ENCODE results near the gene HBA2. TPM values are rescaled to one million over a fixed set of nuclear protein-coding genes. Genes with fewer than 3 reads are reported as not detected.
"Not testable (repeated sequence)": the region's sequence is repeated elsewhere in the genome, so short reads cannot be mapped to it uniquely, and the experiment has no call there.

The HBA2 gene
- total RNA-seq, 5 donors from 2014 or later (not counting 1 experiment from before 2014, with no cell fraction given) = 13.2 TPM; not detected in 4

- H3K27ac Mint-ChIP-seq = no peak overlapping the region
- no peak overlapping the region for H3K4me3 Mint-ChIP-seq
- no peak for ATAC-seq (replicated peaks in 1 of 4)
- peaks cover 16 to 30% of the 10 kb centered on the region in 2 donors for H3K27me3 Mint-ChIP-seq
- H3K9me3 ChIP-seq = no peaks in the 10 kb centered on the region
- no peak overlapping the region for H3K27ac ChIP-seq (ENCODE audit: low read length)
- H3K27me3 ChIP-seq (replicated peaks in 1 of 2; ENCODE audit: control insufficient read depth in 2 of 2, extremely low read depth in 1 of 2, insufficient read depth in 2 of 2, low read length in 1 of 2) = peaks cover 2 to 24% of the 10 kb centered on the region in 2 experiments
- CTCF ChIA-PET = no interaction called here
- H3K36me3 ChIP-seq (ENCODE audit: control insufficient read depth in 2 of 2, extremely low read depth in 1 of 2, insufficient read depth in 1 of 2, low read length in 1 of 2) = no peaks in the 10 kb centered on the region
- H3K9me3 Mint-ChIP-seq = no peaks in the 10 kb centered on the region
- no peak for DNase-seq
- H3K4me1 ChIP-seq (ENCODE audit: control insufficient read depth in 1 of 2, extremely low read depth in 1 of 2, insufficient read depth in 2 of 2, low read length in 2 of 2) = no peaks in the 10 kb centered on the region
- POLR2A ChIA-PET = no interaction called here
- no peak overlapping the region for H3K4me3 ChIP-seq (ENCODE audit: control insufficient read depth in 1 of 2, extremely low read depth in 1 of 2, low read length in 1 of 2)
- WGBS (ENCODE audit: insufficient coverage) = 89% methylated on average over 14 of the region's 14 CpGs
- peaks cover 0 to 2% (median 0%) of the 10 kb centered on the region in 3 donors for H3K4me1 Mint-ChIP-seq
- H3K36me3 Mint-ChIP-seq = no peaks in the 10 kb centered on the region
Observed at GRCh38 chr16:144797-145252, 27.9 kb upstream of the HBA2 start.

- no peaks in the 10 kb centered on the region for H3K4me1 Mint-ChIP-seq
- no peak overlapping the region for H3K27ac Mint-ChIP-seq
- H3K27me3 Mint-ChIP-seq = peaks cover 16 to 32% of the 10 kb centered on the region in 2 donors
- WGBS (ENCODE audit: insufficient coverage) = no CpG with 5 or more reads among the region's 2 CpGs
- no peaks in the 10 kb centered on the region for H3K36me3 ChIP-seq (ENCODE audit: control insufficient read depth in 2 of 2, extremely low read depth in 1 of 2, insufficient read depth in 1 of 2, low read length in 1 of 2)
- H3K4me3 ChIP-seq (ENCODE audit: control insufficient read depth in 1 of 2, extremely low read depth in 1 of 2, low read length in 1 of 2) = no peak overlapping the region
- no peak for ATAC-seq (replicated peaks in 1 of 4)
- DNase-seq = no peak
- ChIA-PET CTCF (no interaction called here), POLR2A (no interaction called here)
- H3K9me3 Mint-ChIP-seq = no peaks in the 10 kb centered on the region
- peaks cover 5 to 31% of the 10 kb centered on the region in 2 experiments for H3K27me3 ChIP-seq (replicated peaks in 1 of 2; ENCODE audit: control insufficient read depth in 2 of 2, extremely low read depth in 1 of 2, insufficient read depth in 2 of 2, low read length in 1 of 2)
- H3K9me3 ChIP-seq = no peaks in the 10 kb centered on the region
- H3K27ac ChIP-seq (ENCODE audit: low read length) = no peak overlapping the region
- H3K4me1 ChIP-seq (ENCODE audit: control insufficient read depth in 1 of 2, extremely low read depth in 1 of 2, insufficient read depth in 2 of 2, low read length in 2 of 2) = no peaks in the 10 kb centered on the region
- H3K36me3 Mint-ChIP-seq = no peaks in the 10 kb centered on the region
- no peak overlapping the region for H3K4me3 Mint-ChIP-seq
Observed at GRCh38 chr16:146646-147045, 26.0 kb upstream of the HBA2 start.

GRCh38 chr16:149024-149660 is 23.5 kb upstream of the HBA2 start:
- POLR2A ChIA-PET = no interaction called here
- Histone ChIP-seq H3K4me3 (ENCODE audit: control insufficient read depth in 1 of 2, extremely low read depth in 1 of 2, low read length in 1 of 2) (no peak overlapping the region), H3K36me3 (ENCODE audit: control insufficient read depth in 2 of 2, extremely low read depth in 1 of 2, insufficient read depth in 1 of 2, low read length in 1 of 2) (no peaks in the 10 kb centered on the region), H3K27me3 (replicated peaks in 1 of 2; ENCODE audit: control insufficient read depth in 2 of 2, extremely low read depth in 1 of 2, insufficient read depth in 2 of 2, low read length in 1 of 2) (peaks cover 5 to 28% of the 10 kb centered on the region in 2 experiments), H3K4me1 (ENCODE audit: control insufficient read depth in 1 of 2, extremely low read depth in 1 of 2, insufficient read depth in 2 of 2, low read length in 2 of 2) (peaks cover 0 to under 1% of the 10 kb centered on the region in 2 experiments), H3K9me3 (no peaks in the 10 kb centered on the region), H3K27ac (ENCODE audit: low read length) (no peak overlapping the region)
- no peak overlapping the region for H3K4me3 Mint-ChIP-seq
- no peaks in the 10 kb centered on the region for H3K36me3 Mint-ChIP-seq
- DNase-seq (no peak), ATAC-seq (replicated peaks in 1 of 4) (no peak)
- H3K27me3 Mint-ChIP-seq = peaks cover 7 to 31% of the 10 kb centered on the region in 2 donors
- CTCF ChIA-PET = no interaction called here
- 40% methylated on average over 7 of the region's 9 CpGs for WGBS (ENCODE audit: insufficient coverage)
- H3K4me1 Mint-ChIP-seq = peaks cover 0 to under 1% (median 0%) of the 10 kb centered on the region in 3 donors
- no peaks in the 10 kb centered on the region for H3K9me3 Mint-ChIP-seq
- no peak overlapping the region for H3K27ac Mint-ChIP-seq

GRCh38 chr16:152141-153128 is 20.2 kb upstream of the HBA2 start, which contains the start of gene HBZ:
TSS of gene HBZ (plus strand) at chr16:152644. CDS start at chr16:152910, 266 bp downstream.
- H3K4me1 Mint-ChIP-seq = peaks cover 7 to 9% (median 8%) of the 10 kb centered on the region in 3 donors
- H3K27ac ChIP-seq (ENCODE audit: low read length) = no peak within 1 kb of the TSS
- peak within 1 kb of the TSS in 1 of 3 donors; percentile 46 for H3K4me3 Mint-ChIP-seq
- ATAC-seq (replicated peaks in 1 of 4) (no peak), DNase-seq (no peak)
- no peaks in the 10 kb centered on the region for H3K36me3 Mint-ChIP-seq
- H3K4me1 ChIP-seq (ENCODE audit: control insufficient read depth in 1 of 2, extremely low read depth in 1 of 2, insufficient read depth in 2 of 2, low read length in 2 of 2) = peaks cover 2 to 10% of the 10 kb centered on the region in 2 experiments
- H3K27ac Mint-ChIP-seq = no peak within 1 kb of the TSS
- H3K9me3 ChIP-seq = no peaks in the 10 kb centered on the region
- H3K27me3 Mint-ChIP-seq = peaks cover 11 to 33% of the 10 kb centered on the region in 2 donors
- no peaks in the 10 kb centered on the region for H3K36me3 ChIP-seq (ENCODE audit: control insufficient read depth in 2 of 2, extremely low read depth in 1 of 2, insufficient read depth in 1 of 2, low read length in 1 of 2)
- 82% methylated on average over 5 of the region's 17 CpGs for WGBS (ENCODE audit: insufficient coverage)
- peaks cover 6 to 49% of the 10 kb centered on the region in 2 experiments for H3K27me3 ChIP-seq (replicated peaks in 1 of 2; ENCODE audit: control insufficient read depth in 2 of 2, extremely low read depth in 1 of 2, insufficient read depth in 2 of 2, low read length in 1 of 2)
- no peak within 1 kb of the TSS for H3K4me3 ChIP-seq (ENCODE audit: control insufficient read depth in 1 of 2, extremely low read depth in 1 of 2, low read length in 1 of 2)
- CTCF ChIA-PET = no interaction called here
- H3K9me3 Mint-ChIP-seq = no peaks in the 10 kb centered on the region
- POLR2A ChIA-PET = no interaction called here

GRCh38 chr16:153129-153521 is 19.6 kb upstream of the HBA2 start:
- CTCF ChIA-PET; H3K27ac Mint-ChIP-seq; DNase-seq; H3K9me3 Mint-ChIP-seq; H3K9me3 ChIP-seq; H3K4me3 ChIP-seq (ENCODE audit: control insufficient read depth in 1 of 2, extremely low read depth in 1 of 2, low read length in 1 of 2); POLR2A ChIA-PET; H3K36me3 Mint-ChIP-seq; H3K27ac ChIP-seq (ENCODE audit: low read length); H3K4me1 Mint-ChIP-seq; H3K36me3 ChIP-seq (ENCODE audit: control insufficient read depth in 2 of 2, extremely low read depth in 1 of 2, insufficient read depth in 1 of 2, low read length in 1 of 2): not testable (repeated sequence)
- Histone ChIP-seq H3K27me3 (replicated peaks in 1 of 2; ENCODE audit: control insufficient read depth in 2 of 2, extremely low read depth in 1 of 2, insufficient read depth in 2 of 2, low read length in 1 of 2) (peaks cover 6 to 49% of the 10 kb centered on the region in 2 experiments), H3K4me1 (ENCODE audit: control insufficient read depth in 1 of 2, extremely low read depth in 1 of 2, insufficient read depth in 2 of 2, low read length in 2 of 2) (peaks cover 2 to 10% of the 10 kb centered on the region in 2 experiments)
- Mint-ChIP-seq H3K27me3 (peaks cover 11 to 36% of the 10 kb centered on the region in 2 donors), H3K4me3 (peak overlapping the region in 1 of 3 donors; percentile 46)
- WGBS (ENCODE audit: insufficient coverage) = 89% methylated on average over 1 of the region's 6 CpGs
- ATAC-seq (replicated peaks in 1 of 4) = peak in 1 of 4 experiments; percentile 14

GRCh38 chr16:153550-154216 is 19.0 kb upstream of the HBA2 start:
- peak; percentile 15 to 62 (median 51) for ATAC-seq (replicated peaks in 1 of 4)
- no CpG with 5 or more reads among the region's 74 CpGs for WGBS (ENCODE audit: insufficient coverage)
- CTCF ChIA-PET; H3K27ac Mint-ChIP-seq; H3K4me1 Mint-ChIP-seq; H3K36me3 Mint-ChIP-seq; H3K9me3 ChIP-seq; H3K36me3 ChIP-seq (ENCODE audit: control insufficient read depth in 2 of 2, extremely low read depth in 1 of 2, insufficient read depth in 1 of 2, low read length in 1 of 2); POLR2A ChIA-PET; H3K27ac ChIP-seq (ENCODE audit: low read length); H3K9me3 Mint-ChIP-seq; H3K4me3 ChIP-seq (ENCODE audit: control insufficient read depth in 1 of 2, extremely low read depth in 1 of 2, low read length in 1 of 2); DNase-seq: not testable (repeated sequence)
- peaks cover 2 to 10% of the 10 kb centered on the region in 2 experiments for H3K4me1 ChIP-seq (ENCODE audit: control insufficient read depth in 1 of 2, extremely low read depth in 1 of 2, insufficient read depth in 2 of 2, low read length in 2 of 2)
- Mint-ChIP-seq H3K27me3 (peaks cover 13 to 39% of the 10 kb centered on the region in 2 donors), H3K4me3 (peak overlapping the region in 1 of 3 donors; percentile 80)
- H3K27me3 ChIP-seq (replicated peaks in 1 of 2; ENCODE audit: control insufficient read depth in 2 of 2, extremely low read depth in 1 of 2, insufficient read depth in 2 of 2, low read length in 1 of 2) = peaks cover 6 to 44% of the 10 kb centered on the region in 2 experiments

All from T-cell (primary cell).